Measurements from ENCODE around the gene DENND4B. TPM values are rescaled to one million over a fixed set of nuclear protein-coding genes. Genes with fewer than 3 reads are reported as not detected.

DENND4B gene
- total and polyA plus RNA-seq, 10 of the 15 experiments (the other 5 are each of a cell fraction or from before 2014, with no cell fraction given) = 12.0 to 74.8 (median 22.7) TPM

DNA sequence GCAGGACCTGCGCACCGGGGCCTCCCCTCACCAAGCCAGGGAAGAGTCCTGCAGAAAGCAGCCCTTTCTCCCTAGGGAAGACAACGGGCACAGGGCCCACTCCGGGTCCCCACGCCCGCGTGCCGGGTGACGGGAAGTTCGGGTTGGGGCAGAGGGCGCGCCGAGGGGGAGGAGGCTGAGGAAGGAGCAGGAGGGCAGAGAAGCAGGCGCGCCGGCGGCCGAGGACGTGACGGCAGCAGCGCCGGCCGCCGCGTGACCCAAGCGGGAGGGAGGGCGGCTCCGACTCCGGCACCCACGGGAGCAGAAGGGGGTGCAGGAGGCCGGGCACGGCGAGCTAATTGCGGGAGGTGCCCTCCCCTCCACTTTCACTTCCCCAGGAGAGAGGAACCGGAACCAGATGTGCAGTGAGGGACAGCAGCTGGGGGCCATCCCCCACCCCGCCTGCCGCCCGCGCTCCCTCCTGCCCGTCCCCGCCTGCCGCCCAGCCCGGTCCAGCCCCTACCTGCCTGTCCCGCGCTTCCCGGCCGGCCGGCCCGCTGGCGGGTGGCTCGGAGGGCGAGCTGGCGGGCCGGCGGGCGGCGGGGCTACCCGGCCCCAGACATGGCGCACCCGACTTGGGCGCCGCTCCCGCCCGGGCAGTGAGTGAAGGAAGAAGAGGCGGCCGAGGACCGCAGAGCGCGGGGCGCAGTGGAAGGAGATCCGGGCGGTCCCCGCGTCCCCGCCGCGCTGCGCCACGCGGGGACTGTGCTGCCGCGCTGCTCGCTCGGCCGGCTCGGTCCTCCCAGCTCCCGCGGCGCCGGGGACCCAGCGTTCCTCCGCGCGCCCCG, 510 bp downstream of the DENND4B start (continued):
- TF ChIP-seq IRF3 (IDR thresholded peaks at IDR 0.05) (no peak), MEF2B (IDR thresholded peaks at IDR 0.05; ENCODE audit: partially characterized antibody, poor library complexity, severe bottlenecking) (peak; percentile 67), CREM (IDR thresholded peaks at IDR 0.05; ENCODE audit: low read depth) (no peak; the same call in 1 of the 2 replicates), HDAC2 (IDR thresholded peaks at IDR 0.05) (no peak), HSF1 (IDR thresholded peaks at IDR 0.05; ENCODE audit: low read depth, low read length) (no peak), EED (IDR thresholded peaks at IDR 0.05; ENCODE audit: low read depth) (peak; percentile 73; the same call in 1 of the 2 replicates), POLR2A (IDR thresholded peaks at IDR 0.05; ENCODE audit: low read depth, low read length) (peak; percentile 72), ZBTB40 (IDR thresholded peaks at IDR 0.05; ENCODE audit: borderline replicate concordance) (peak; percentile 28; the same call in 1 of the 2 replicates), NRF1 (conservative IDR thresholded peaks at IDR 0.05; ENCODE audit: low read depth, low read length) (no peak), CBX5 (IDR thresholded peaks at IDR 0.05; ENCODE audit: low read depth) (no peak), JUNB (IDR thresholded peaks at IDR 0.05) (no peak), KDM1A (IDR thresholded peaks at IDR 0.05; ENCODE audit: borderline replicate concordance) (no peak)
- TF ChIP-seq, protein P1, sequence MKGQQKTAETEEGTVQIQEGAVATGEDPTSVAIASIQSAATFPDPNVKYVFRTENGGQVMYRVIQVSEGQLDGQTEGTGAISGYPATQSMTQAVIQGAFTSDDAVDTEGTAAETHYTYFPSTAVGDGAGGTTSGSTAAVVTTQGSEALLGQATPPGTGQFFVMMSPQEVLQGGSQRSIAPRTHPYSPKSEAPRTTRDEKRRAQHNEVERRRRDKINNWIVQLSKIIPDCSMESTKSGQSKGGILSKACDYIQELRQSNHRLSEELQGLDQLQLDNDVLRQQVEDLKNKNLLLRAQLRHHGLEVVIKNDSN (IDR thresholded peaks at IDR 0.05; ENCODE audit: borderline replicate concordance, extremely low read length, insufficient read depth, low read depth, low read length) = peak; percentile 83
- TF ChIP-seq, protein P2, sequence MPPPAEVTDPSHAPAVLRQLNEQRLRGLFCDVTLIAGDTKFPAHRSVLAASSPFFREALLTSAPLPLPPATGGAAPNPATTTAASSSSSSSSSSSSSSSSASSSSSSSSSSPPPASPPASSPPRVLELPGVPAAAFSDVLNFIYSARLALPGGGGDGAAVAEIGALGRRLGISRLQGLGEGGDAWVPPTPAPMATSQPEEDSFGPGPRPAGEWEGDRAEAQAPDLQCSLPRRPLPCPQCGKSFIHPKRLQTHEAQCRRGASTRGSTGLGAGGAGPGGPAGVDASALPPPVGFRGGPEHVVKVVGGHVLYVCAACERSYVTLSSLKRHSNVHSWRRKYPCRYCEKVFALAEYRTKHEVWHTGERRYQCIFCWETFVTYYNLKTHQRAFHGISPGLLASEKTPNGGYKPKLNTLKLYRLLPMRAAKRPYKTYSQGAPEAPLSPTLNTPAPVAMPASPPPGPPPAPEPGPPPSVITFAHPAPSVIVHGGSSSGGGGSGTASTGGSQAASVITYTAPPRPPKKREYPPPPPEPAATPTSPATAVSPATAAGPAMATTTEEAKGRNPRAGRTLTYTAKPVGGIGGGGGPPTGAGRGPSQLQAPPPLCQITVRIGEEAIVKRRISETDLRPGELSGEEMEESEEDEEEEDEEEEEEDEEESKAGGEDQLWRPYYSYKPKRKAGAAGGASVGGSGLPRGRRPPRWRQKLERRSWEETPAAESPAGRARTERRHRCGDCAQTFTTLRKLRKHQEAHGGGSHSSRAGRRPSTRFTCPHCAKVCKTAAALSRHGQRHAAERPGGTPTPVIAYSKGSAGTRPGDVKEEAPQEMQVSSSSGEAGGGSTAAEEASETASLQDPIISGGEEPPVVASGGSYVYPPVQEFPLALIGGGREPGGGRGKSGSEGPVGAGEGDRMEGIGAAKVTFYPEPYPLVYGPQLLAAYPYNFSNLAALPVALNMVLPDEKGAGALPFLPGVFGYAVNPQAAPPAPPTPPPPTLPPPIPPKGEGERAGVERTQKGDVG (CRISPR knock-in tag; IDR thresholded peaks at IDR 0.05) = no peak
- TF ChIP-seq, protein P3, sequence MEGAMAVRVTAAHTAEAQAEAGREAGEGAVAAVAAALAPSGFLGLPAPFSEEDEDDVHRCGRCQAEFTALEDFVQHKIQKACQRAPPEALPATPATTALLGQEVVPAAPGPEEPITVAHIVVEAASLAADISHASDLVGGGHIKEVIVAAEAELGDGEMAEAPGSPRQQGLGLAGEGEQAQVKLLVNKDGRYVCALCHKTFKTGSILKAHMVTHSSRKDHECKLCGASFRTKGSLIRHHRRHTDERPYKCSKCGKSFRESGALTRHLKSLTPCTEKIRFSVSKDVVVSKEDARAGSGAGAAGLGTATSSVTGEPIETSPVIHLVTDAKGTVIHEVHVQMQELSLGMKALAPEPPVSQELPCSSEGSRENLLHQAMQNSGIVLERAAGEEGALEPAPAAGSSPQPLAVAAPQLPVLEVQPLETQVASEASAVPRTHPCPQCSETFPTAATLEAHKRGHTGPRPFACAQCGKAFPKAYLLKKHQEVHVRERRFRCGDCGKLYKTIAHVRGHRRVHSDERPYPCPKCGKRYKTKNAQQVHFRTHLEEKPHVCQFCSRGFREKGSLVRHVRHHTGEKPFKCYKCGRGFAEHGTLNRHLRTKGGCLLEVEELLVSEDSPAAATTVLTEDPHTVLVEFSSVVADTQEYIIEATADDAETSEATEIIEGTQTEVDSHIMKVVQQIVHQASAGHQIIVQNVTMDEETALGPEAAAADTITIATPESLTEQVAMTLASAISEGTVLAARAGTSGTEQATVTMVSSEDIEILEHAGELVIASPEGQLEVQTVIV (IDR thresholded peaks at IDR 0.05; ENCODE audit: borderline replicate concordance, partially characterized antibody) = no peak

Data from GM12878 (cell line).